ENCODE data around the gene PIBF1.
"Not testable (repeated sequence)": the region's sequence is repeated elsewhere in the genome, so short reads cannot be mapped to it uniquely, and the experiment has no call there.

DNA sequence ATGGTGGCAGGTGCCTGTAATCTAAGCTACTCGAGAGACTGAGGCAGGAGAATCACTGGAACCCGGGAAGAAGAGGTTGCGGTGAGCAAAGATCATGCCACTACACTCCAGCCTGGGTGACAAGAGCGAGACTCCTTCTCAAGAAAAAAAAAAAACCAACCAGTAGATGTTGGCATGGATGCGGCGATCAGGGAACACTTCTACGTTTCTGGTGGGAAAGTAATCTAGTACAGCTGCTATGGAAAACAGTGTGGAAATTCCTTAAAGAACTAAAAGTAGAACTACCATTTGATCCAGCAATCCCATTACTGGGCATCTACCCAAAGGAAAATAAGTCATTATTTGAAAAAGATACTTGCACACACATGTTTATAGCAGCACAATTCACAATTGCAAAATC is 119.6 kb downstream of the PIBF1 start:
- not testable (repeated sequence) for TF ChIP-seq CTCF, POLR2AphosphoS5, POLR2A (IDR thresholded peaks at IDR 0.05)
